DND-41 (cell line): Measurements from ENCODE around the gene KCTD4.

Experiments used
- EZH2 ChIP-seq: IDR thresholded peaks from 3 replicates; pipeline ENCODE4 v1.6.1; 2012; ENCODE audit warnings: borderline replicate concordance, low read depth, mild to moderate bottlenecking, moderate library complexity, low read length, inconsistent platforms; ENCODE audit not compliant: severe bottlenecking
- TF ChIP-seq, protein P1 (sequence below): IDR thresholded peaks from 2 replicates; pipeline ENCODE4 v1.5.1; 2012; ENCODE audit warnings: borderline replicate concordance, low read length, moderate library complexity, mild to moderate bottlenecking; ENCODE audit not compliant: poor library complexity, severe bottlenecking; ENCODE audit errors: extremely low read depth

GRCh38 chr13:45222919-45223318, 22.1 kb upstream of the KCTD4 start:
- TF ChIP-seq, protein P1, sequence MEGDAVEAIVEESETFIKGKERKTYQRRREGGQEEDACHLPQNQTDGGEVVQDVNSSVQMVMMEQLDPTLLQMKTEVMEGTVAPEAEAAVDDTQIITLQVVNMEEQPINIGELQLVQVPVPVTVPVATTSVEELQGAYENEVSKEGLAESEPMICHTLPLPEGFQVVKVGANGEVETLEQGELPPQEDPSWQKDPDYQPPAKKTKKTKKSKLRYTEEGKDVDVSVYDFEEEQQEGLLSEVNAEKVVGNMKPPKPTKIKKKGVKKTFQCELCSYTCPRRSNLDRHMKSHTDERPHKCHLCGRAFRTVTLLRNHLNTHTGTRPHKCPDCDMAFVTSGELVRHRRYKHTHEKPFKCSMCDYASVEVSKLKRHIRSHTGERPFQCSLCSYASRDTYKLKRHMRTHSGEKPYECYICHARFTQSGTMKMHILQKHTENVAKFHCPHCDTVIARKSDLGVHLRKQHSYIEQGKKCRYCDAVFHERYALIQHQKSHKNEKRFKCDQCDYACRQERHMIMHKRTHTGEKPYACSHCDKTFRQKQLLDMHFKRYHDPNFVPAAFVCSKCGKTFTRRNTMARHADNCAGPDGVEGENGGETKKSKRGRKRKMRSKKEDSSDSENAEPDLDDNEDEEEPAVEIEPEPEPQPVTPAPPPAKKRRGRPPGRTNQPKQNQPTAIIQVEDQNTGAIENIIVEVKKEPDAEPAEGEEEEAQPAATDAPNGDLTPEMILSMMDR = no peak
- no peak for TF ChIP-seq EZH2
